GM12874 (cell line): Measurements from ENCODE around the gene TIE1.

ENCODE experiments used
- TF ChIP-seq, protein P1 (sequence below): IDR thresholded peaks from 2 replicates; pipeline ENCODE4 v1.5.1; 2011; ENCODE audit warnings: low read depth, mild to moderate bottlenecking, control low read depth, low read length, moderate library complexity; ENCODE audit not compliant: insufficient read depth

TIE1 gene

DNA sequence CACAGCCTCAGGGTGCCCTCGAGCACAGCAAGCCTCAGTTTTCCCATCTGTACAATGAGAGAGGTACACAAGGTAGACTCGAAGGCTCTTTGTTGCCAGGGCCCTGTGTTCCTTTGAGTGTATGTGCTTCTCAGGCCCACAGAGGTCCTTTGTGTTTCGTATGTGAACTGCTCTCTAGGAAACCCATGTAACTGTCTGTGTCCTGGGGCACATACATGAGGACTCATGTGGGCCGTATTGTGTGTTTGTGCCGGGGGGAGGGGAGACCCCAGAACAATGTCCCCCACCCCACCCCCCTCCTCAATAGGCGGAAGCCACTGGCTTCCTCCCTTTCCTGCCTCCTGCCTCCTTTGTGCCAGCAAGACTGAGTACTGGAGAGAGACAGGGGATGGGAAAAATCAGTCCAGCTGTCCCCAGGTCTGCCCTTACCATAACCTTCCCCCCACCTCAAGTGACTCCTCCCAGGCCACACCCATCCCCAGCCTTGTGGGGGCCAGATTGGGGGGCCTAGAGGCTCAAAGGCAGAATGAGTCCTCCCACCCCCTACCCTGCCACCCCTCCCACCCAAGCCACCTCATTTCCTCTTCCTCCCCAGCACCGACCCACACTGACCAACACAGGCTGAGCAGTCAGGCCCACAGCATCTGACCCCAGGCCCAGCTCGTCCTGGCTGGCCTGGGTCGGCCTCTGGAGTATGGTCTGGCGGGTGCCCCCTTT, at the start of gene TIE1:
TSS of gene TIE1 (plus strand) at position 605 of the 717 bp plus-strand sequence. CDS start at position 695, 90 bp downstream.
- TF ChIP-seq, protein P1, sequence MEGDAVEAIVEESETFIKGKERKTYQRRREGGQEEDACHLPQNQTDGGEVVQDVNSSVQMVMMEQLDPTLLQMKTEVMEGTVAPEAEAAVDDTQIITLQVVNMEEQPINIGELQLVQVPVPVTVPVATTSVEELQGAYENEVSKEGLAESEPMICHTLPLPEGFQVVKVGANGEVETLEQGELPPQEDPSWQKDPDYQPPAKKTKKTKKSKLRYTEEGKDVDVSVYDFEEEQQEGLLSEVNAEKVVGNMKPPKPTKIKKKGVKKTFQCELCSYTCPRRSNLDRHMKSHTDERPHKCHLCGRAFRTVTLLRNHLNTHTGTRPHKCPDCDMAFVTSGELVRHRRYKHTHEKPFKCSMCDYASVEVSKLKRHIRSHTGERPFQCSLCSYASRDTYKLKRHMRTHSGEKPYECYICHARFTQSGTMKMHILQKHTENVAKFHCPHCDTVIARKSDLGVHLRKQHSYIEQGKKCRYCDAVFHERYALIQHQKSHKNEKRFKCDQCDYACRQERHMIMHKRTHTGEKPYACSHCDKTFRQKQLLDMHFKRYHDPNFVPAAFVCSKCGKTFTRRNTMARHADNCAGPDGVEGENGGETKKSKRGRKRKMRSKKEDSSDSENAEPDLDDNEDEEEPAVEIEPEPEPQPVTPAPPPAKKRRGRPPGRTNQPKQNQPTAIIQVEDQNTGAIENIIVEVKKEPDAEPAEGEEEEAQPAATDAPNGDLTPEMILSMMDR: no peak

DNA sequence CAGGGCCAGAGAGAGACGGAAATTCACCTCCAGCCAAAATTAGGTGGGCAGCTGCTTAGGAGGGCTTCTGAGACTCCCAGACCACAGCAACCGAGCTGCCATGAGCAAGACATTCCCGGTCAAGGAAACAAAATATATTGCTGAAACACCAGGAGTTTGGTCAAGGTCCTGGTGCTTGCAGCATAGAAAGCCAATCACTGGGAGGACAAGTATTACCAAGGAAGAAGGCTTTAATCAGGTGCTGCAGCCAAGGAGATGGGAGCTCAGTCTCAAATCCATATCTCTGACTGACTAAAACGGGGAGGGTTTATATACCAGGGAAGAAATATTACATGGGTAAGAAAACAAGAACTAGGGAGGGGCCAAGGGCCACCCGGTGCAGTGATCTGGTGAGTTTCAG, 49.8 kb upstream of the TIE1 start:
- TF ChIP-seq, protein P1: no peak

DNA sequence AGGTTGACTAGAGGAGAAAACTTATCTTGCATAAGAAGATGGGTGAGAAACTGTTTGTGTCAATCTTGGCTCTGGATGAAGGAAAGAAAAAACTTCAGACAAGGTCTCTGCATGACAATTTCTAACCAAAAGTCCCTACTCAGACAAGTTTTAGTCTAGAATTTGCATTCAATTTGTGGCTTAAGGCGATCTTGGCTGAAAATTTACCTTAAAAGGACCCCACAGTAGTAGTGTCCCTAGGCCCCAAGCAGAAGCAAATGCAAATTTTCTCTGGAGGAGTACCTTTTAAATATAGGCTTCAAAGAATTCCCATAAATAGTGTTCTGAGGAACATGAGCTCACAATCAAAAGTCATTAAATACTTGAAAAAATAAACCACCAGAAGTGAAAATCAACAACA, 48.6 kb upstream of the TIE1 start:
- TF ChIP-seq, protein P1: no peak

DNA sequence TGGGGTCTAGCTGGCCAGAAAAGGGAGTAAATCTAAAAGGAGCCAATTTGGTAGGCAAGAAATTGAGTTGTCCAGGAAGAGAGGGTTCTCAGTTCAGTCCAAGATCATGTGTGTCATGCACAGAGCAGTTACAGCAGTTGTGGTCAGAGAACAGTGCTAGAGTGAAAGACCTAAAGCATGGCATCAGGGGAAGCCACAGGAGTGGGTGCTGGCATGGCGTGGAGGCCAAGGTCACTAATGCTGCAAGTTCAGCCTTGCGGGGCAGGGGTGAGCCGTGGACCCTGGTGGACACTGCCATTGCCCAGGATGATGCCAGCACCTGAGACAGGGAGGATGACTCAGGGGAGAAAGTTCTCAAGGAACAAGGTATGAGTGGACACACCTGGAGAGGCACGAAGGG, 47.6 kb upstream of the TIE1 start:
- TF ChIP-seq, protein P1: no peak

DNA sequence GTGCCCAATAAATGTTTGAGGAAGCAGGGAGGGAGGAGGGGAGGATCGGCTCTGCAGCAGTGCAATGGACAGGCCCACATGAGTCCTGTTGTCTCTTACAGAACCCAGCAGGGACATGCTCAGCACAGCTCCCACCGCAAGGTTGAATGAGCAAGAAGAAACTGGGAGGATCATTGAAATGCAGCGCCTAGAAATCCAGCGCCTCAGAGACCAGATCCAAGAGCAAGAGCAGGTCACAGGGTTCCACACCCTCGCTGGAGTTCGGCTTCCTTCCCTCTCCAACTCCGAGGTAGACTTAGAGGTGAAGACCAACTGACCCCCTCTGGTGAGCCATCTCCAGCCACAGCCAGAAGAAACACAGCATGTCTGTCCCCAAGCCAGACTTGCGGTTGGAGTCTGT, 46.9 kb upstream of the TIE1 start:
- TF ChIP-seq, protein P1: no peak

DNA sequence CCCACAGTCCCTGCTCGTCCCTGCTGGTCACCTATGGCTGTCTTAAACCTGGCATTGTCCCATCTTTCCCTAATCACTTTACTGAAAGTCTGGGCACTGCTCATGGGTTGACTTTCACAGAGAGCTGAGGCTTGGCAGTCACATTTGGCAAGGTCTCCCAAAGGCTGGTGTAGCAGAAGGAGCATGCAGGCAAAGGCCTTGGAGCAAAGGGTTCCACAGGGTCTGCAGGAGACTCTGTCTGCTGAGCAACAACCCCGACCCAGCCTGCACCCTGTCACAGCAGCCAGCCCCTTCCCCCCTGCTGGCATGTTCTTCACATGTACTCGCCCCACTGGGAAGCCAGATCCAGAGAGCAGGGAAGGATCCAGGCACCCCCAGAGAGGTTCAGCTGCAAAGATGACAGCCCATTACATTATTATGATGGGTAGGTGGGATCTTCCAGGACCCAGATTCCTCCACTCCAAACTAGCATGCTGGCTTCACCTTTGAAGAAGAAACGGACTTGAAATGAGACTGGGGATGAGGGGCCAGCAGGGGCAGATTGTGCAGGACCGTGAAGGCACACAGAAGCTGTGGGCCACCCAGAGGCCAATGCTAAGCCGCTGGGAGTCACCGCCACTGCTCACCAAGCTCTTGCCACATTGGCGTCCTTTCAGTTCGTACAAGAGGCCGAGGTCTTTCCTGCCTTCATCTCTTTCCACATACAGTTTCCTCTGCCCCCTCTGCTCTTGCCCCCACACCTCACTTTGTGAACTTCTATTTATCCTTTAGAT, 45.2 kb upstream of the TIE1 start:
- TF ChIP-seq, protein P1: no peak

DNA sequence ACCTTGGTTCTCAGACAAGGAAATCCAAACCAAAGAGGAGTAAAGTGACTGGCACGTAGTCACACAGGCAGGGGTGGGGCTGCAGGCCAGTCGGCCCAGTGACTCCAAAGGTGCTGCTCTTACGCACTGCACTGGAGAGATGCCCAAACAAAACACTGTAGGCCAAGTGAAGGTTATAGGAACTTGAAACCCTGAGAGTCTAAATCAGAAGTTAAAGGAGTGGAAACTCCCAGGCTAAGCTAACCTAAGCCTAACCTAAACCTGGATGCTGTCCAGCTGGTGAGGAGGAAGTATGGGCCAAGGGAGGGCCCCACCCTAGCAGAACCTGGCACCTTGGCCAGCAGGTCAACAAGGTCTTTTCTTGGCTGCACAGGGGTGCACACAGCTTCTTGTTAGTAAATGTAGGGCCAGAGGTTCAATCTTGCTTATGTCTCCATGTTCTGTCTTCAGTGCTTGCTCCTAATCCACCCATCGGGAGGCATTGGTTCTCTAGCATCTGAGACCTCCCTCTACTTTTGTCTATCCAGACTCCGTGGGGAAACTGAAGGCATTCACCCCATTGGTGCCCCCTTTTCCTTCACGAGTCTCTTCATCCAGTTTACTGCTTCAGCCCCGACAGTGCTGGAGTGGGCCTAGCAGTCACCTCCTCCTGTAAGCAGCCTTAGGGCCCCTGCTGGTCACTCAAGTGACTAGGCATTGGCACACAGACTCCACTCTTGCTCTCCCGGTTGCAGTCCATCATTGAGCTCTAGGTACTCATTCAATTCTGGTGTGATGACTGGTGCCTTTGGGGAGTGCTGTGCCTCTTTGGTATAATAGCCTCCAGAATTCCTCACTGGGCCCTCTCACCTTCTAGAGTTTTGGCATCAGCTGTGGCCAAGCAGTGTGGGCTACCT, 43.9 kb upstream of the TIE1 start:
- TF ChIP-seq, protein P1: no peak
